ENCODE measurements around the gene MFRP.
"Not testable (repeated sequence)": the region's sequence is repeated elsewhere in the genome, so short reads cannot be mapped to it uniquely, and the experiment has no call there.

Gene MFRP

GRCh38 chr11:119346605-119347004 lies at the start of gene MFRP:
Gene MFRP (minus strand): TSS chr11:119346705. CDS start chr11:119346513, 192 bp downstream.
- no peak for DNase-seq

- no peak for DNase-seq
Observed at GRCh38 chr11:119391275-119391674, 44.8 kb upstream of the MFRP start.

GRCh38 chr11:119389611-119390254 lies 43.2 kb upstream of the MFRP start:
- DNase-seq = no peak

DNA sequence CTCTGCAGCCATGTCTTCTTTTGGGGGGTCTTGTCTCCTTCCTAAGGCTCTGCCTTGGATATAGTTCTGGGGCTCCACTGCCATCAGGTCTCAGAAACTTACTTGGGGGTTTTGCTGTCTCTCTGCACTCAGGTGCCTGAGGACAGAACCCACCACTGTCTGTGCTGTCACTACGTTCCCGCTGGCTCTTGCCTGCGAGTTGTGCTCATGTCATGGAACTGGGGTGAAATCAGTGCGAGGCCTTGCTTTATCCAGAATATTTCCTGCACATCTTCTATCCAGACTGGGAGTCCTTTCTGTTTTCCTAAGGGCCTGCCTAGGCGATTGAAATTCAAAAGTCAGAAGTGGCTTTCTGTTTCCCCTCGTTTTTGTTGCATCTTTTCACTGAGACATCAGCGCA lies 41.6 kb upstream of the MFRP start:
- DNase-seq = no peak

GRCh38 chr11:119384332-119384731 lies 37.8 kb upstream of the MFRP start:
- DNase-seq = no peak

DNA sequence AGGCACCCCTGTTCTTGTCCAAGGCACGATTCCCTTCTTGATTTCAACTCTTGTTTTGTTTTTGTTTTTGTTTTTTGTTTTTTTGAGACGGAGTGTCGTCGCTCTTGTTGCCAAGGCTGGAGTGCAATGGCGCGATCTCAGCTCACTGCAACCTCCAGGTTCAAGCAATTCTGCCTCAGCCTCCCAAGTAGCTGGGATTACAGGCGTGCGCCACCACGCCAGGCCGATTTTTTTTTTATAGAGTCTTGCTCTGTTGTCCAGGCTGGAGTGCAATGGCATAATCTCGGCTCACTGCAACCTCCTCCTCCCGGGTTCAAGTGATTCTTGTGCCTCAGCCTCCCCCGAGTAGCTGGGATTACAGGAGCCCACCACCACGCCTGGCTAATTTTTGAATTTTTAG lies 36.0 kb upstream of the MFRP start:
- not testable (repeated sequence) for DNase-seq

- no peak for DNase-seq
Observed at GRCh38 chr11:119382101-119382500, 35.6 kb upstream of the MFRP start.

- DNase-seq = peak; percentile 95
Observed at GRCh38 chr11:119381181-119381988, 34.9 kb upstream of the MFRP start, which contains the start of gene USP2. Gene USP2 (minus strand): TSS chr11:119381690. CDS start chr11:119373480, 8,210 bp downstream.

DNA sequence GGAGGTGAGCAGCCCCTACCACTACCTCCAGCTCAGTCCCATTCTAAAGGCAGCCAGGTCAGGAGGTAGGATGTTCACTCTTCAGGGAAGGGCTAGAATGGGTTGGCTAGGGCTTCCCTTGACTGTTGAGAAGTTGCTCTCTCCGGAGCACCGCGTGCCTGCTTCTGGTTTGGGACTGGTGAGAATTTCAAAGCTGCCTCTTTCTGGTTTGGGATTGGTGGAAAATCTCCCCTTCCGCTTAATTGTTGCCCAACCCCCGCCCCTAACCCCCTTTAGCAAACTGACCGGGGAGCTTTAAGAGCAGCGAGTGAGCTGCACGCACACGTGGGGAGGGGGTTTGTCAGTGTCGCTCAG lies 34.3 kb upstream of the MFRP start:
- DNase-seq = no peak

GRCh38 chr11:119380160-119380826 lies 33.8 kb upstream of the MFRP start:
- DNase-seq = no peak

DNA sequence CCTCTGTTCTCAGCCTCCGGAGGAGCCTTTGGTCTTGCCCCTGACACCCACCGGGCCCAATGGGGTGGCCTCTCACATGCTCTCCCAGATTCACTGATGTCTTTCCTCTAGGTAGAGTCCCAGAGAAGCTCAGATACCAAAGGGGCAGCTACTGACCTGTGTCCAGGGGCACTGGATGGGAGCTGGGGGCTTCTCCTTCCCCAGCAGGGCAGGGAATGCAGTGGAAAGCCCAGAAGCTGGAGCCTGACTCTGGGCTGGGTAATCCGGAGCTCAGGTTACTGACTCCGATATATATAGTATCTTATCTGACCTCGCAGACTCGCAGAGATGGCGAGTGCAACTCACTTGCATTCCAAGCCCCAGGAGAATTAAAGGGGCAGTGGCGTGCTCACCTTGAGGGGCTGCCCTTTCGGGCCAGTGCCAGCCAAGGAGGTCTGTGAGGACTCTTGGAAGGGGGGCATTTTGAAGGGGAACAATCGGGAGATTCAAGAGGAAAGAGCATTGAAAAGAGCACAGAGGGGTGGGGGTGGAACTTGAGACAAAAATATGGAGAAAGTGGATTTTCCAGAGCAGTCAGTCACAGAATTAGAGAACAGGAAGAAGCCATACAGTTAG lies 32.5 kb upstream of the MFRP start:
- no peak for DNase-seq

DNA sequence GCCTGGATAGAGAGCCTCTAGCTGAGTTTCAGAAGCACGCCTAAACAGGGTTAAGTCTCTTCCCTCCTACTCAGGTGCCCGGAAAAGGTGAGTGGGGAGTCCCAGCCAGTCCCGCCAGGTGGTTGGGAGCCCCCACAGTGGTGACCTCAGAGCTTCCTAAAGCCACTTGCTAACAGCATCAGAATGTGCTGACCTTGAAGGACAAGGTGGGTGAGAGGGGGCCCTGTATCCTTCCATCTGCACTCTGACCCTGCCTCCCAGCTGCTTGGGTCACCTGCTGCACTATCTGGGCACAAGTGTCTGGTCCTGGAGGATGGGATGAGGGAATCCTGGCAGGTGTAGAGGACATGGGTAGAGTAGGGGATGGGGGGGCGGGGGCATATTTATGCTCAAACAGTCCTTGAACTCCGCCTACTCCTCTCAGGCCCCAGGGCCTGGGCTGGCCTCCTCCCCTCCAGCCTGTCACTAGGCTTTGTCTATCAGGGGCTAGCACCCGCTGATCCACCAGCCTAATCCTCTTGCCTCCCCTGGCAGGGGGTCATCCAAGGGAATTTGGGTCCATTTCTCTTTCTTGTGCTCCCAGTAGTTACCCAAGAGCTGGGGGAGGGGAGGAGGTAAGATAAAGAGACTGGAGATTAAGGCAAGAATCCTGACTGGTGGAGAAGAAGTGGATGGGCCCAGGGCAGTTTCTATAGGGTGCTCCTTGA lies 31.6 kb upstream of the MFRP start:
- DNase-seq = no peak

- no peak for DNase-seq
Observed at GRCh38 chr11:119377112-119377901, 30.8 kb upstream of the MFRP start.

DNA sequence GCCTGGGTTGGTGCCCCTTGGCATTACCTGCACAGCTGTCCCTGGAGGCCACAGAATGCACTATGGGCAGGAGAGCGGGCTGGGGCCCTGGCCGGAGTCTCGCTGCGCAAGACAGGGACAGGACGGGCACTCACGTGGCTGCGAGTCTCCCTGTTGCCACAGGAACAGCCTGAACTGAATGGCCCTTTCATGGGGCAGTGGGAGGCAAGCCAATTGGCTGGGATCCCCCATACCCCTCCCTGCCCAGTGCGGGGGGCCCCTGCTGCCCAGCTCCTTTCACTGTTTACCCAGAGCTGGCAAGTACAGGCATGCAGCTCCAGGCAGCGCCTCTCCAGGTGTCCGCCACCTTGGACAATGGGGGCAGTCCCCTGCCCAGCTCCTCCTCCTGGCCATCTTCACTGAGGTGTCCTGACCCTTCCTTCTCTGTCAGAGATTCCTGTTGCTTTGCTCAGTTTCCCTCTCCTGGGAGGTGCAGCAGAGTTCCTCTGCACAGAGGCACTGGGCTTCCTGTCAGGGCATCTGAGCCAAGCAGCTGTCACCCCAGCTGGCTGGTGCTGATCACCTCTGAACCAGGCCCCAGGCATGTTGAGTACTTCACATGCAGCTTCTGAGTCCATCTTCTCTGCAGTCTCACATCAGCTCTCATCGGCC lies 29.8 kb upstream of the MFRP start:
- no peak for DNase-seq

GRCh38 chr11:119375337-119376196 lies 29.1 kb upstream of the MFRP start:
- DNase-seq = no peak

DNA sequence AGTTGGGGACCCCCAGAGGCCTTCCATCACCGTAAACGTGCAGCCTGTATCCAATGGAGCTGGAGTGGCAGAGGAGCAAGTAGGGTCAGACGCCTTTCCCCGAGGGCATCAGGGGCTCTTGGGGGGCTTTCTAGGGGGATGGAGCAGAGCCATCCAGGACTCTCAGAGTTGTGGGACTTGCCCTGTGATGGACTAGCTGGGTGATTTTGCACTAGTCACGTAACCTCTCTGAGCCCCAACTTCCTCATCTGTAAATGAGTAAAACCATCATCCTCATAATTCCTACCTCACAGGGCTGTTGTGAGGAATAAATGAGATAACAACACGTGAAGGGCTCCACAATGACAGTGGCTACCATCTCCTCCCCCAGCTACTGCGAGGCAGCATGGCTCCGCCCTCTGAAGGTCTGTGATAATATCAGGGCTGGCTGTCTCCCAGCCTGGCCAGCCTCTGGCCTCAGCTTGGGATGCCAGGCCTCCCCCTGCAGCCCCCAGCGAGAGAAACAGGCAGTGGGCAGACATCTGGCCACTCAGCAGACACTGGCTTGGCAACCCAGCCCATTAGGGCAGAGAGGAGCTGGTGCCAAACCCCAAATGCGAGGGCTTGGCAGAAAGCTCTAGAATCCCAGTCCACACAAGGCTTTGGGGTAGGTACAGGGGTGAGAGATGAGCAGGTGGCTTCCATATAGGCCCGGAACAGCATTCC lies 28.3 kb upstream of the MFRP start:
- no peak for DNase-seq

DNA sequence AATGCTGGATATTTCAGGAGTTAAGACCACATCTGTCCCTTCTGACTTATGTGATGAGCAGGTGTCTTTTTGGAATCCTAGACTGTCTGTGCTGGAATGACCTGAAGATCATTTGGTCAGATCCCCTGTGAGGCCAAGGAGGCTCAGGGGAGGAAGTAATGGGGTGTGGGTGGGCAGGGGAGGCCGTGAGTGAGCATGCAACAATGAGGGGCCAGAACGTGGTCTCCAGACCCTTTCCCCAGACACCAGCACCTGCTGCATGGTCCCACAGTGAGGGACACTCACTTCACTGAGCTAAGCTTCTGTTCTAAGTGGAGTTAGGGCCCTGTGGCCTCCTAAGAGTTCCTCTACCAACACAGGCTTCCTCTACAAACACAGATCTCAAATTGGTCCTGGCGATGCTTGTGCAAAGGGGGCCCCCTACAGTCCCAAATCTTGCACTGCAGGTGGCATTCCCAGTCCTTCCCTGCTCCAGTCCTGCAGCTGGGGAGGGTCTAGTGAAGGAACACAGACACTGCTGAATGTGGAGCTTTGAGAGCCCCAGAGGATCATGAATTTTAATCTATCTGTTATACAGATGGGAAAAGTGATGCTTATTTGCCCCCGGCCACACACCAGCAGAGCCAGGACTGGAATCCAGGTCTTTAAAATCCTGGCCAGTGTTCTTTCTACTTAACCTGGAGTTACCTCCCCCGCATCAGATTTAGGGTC lies 27.6 kb upstream of the MFRP start:
- DNase-seq = peak; percentile 77

DNA sequence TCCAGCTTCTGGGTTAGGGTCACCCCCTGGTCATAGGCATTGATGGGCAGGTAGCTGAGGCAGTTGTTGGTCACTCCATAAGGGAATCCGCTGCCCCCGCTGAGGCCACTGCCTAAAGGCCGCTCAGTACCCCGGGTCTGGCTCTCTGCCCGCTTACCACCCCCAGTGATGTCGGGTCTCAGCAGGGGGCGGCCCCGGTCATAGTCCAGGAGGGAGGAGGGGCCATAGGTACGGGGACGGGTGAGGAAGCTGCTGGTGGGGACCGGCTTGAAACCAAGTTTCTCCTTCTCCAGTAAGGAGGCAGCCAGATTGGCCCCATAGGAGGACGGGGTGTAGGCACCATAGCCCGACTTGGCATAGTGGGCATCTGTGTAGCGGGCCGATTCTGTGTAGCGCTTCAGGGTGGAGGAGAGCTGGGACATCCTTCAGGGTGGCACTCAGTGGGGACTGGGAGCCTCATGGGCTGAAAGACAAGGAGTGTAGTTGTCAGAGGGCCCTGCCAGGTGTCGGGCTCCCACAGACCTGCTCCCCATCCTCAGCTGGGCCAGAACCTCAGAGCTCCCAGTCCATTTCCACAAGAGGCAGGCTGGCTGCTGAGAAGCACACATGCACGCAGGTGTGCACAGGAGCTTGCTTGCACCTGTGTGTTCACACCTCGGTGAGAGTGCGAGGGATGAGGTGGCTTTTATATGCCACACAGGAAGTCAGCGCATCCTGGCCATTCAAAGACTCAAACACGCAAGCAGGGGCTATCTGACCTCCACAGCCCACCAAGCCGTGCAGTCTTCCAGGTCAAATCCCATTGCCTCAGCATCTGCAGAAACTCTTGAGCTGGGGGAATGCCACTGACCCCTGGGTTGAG lies 26.8 kb upstream of the MFRP start:
- no peak for DNase-seq
